Mesodermal cell (in vitro differentiated cells): ENCODE data around the gene HEPACAM.
A peak's percentile ranks its signal among the peaks of the same experiment; 100 is the strongest.

Source experiments
- H3K27ac ChIP-seq: 2 replicates; pipeline ENCODE4 v1.7.0; 2013; ENCODE audit warnings: mild to moderate bottlenecking, low read depth, low read length, moderate library complexity; ENCODE audit not compliant: severe bottlenecking
- H3K36me3 ChIP-seq: 2 replicates; pipeline ENCODE4 v1.7.1; 2013; ENCODE audit warnings: mild to moderate bottlenecking, low read length, moderate library complexity; ENCODE audit not compliant: control insufficient read depth, insufficient read depth
- H3K4me1 ChIP-seq: one replicate; pipeline ENCODE4 v1.7.1; 2013; ENCODE audit warnings: mild to moderate bottlenecking, low read length; ENCODE audit not compliant: insufficient read depth, control insufficient read depth, poor library complexity, severe bottlenecking
- H3K4me3 ChIP-seq: 2 replicates; pipeline ENCODE4 v1.7.0; 2013; ENCODE audit warnings: low read length, control low read depth, mild to moderate bottlenecking; ENCODE audit not compliant: insufficient read depth, poor library complexity, severe bottlenecking; ENCODE audit errors: extremely low read depth
- H3K9me3 ChIP-seq: 2 replicates; pipeline ENCODE4 v1.7.1; 2013; ENCODE audit warnings: mild to moderate bottlenecking, low read length, moderate library complexity; ENCODE audit not compliant: control insufficient read depth
- WGBS, 2 experiments: methylation state at CpG; one replicate each; pipeline ENCODE4 v1.1.5; 2013; ENCODE audit warnings: missing lambda C conversion rate in 2 of 2; ENCODE audit not compliant: insufficient coverage in 2 of 2; 5-methylcytosine and 5-hydroxymethylcytosine counted together

HEPACAM gene

GRCh38 chr11:124884340-124884739, 51.5 kb downstream of the HEPACAM start:
- Histone ChIP-seq H3K27ac (no peak overlapping the region), H3K4me3 (no peak overlapping the region), H3K36me3 (no peaks in the 10 kb centered on the region), H3K4me1 (peaks cover 10% of the 10 kb centered on the region), H3K9me3 (no peaks in the 10 kb centered on the region)
- WGBS, 2 experiments = 80% methylated on average over 1 of the region's 1 CpG; no CpG with 5 or more reads in 1 of the 2 experiments

- H3K9me3 ChIP-seq = no peaks in the 10 kb centered on the region
- no peak overlapping the region for H3K27ac ChIP-seq
- peaks cover 10% of the 10 kb centered on the region for H3K4me1 ChIP-seq
- H3K36me3 ChIP-seq = no peaks in the 10 kb centered on the region
- WGBS, 2 experiments = 83 to 87% methylated on average over 7 to 9 of the region's 11 CpGs
- no peak overlapping the region for H3K4me3 ChIP-seq
Measured at GRCh38 chr11:124882339-124883071, 53.3 kb downstream of the HEPACAM start.

GRCh38 chr11:124880958-124881357, 54.9 kb downstream of the HEPACAM start:
- Histone ChIP-seq H3K36me3 (no peaks in the 10 kb centered on the region), H3K9me3 (no peaks in the 10 kb centered on the region), H3K27ac (no peak overlapping the region), H3K4me3 (no peak overlapping the region), H3K4me1 (peaks cover 10% of the 10 kb centered on the region)
- WGBS, 2 experiments = 57 to 100% methylated on average over 1 of the region's 3 CpGs

GRCh38 chr11:124880290-124880611, 55.6 kb downstream of the HEPACAM start:
- peaks cover 10% of the 10 kb centered on the region for H3K4me1 ChIP-seq
- no peaks in the 10 kb centered on the region for H3K9me3 ChIP-seq
- H3K27ac ChIP-seq = no peak overlapping the region
- no peaks in the 10 kb centered on the region for H3K36me3 ChIP-seq
- 91 to 93% methylated on average over 10 of the region's 10 CpGs for WGBS, 2 experiments
- no peak overlapping the region for H3K4me3 ChIP-seq

GRCh38 chr11:124879493-124880289, 56.2 kb downstream of the HEPACAM start:
- WGBS, 2 experiments = 92 to 98% methylated on average over 6 to 11 of the region's 16 CpGs

GRCh38 chr11:124878759-124879492, 56.9 kb downstream of the HEPACAM start:
- Histone ChIP-seq H3K36me3 (no peaks in the 10 kb centered on the region), H3K4me3 (no peak overlapping the region), H3K9me3 (no peaks in the 10 kb centered on the region), H3K27ac (no peak overlapping the region), H3K4me1 (peaks cover 7% of the 10 kb centered on the region)
- WGBS, 2 experiments = 94 to 97% methylated on average over 9 of the region's 11 CpGs

More at GRCh38 chr11:124879493-124880289, 56.2 kb downstream of the HEPACAM start:
- Histone ChIP-seq H3K27ac (no peak overlapping the region), H3K4me1 (peaks cover 7% of the 10 kb centered on the region), H3K9me3 (no peaks in the 10 kb centered on the region), H3K4me3 (no peak overlapping the region), H3K36me3 (no peaks in the 10 kb centered on the region)

GRCh38 chr11:124877910-124878758, 57.7 kb downstream of the HEPACAM start:
- H3K27ac ChIP-seq = no peak overlapping the region
- H3K36me3 ChIP-seq = no peaks in the 10 kb centered on the region
- 83 to 87% methylated on average over 12 to 14 of the region's 17 CpGs for WGBS, 2 experiments
- peaks cover 6% of the 10 kb centered on the region for H3K4me1 ChIP-seq
- no peaks in the 10 kb centered on the region for H3K9me3 ChIP-seq
- no peak overlapping the region for H3K4me3 ChIP-seq

- H3K4me1 ChIP-seq = peaks cover under 1% of the 10 kb centered on the region
- no peak overlapping the region for H3K4me3 ChIP-seq
- H3K9me3 ChIP-seq = no peaks in the 10 kb centered on the region
- H3K27ac ChIP-seq = no peak overlapping the region
- H3K36me3 ChIP-seq = no peaks in the 10 kb centered on the region
- 100% methylated on average over 10 of the region's 10 CpGs; no CpG with 5 or more reads in 1 of the 2 experiments for WGBS, 2 experiments
Measured at GRCh38 chr11:124877631-124877909, 58.3 kb downstream of the HEPACAM start.

- Histone ChIP-seq H3K4me3 (peak overlapping the region; percentile 56), H3K27ac (peak overlapping the region; percentile 94), H3K9me3 (no peaks in the 10 kb centered on the region), H3K36me3 (no peaks in the 10 kb centered on the region), H3K4me1 (no peaks in the 10 kb centered on the region)
- 59 to 69% methylated on average over 22 to 24 of the region's 30 CpGs for WGBS, 2 experiments
Measured at GRCh38 chr11:124876818-124877630, 58.8 kb downstream of the HEPACAM start.
